GM10266 (cell line): Measurements from ENCODE around the gene CAST.
A peak's percentile ranks its signal among the peaks of the same experiment; 100 is the strongest.

Source experiments
- DNase-seq: peaks from one replicate; pipeline ENCODE4 v3.0.0; 2012; ENCODE audit errors: extremely low spot score
- TF ChIP-seq, protein P1 (sequence below): IDR thresholded peaks from 2 replicates; pipeline ENCODE4 v1.5.1; 2012; ENCODE audit warnings: mild to moderate bottlenecking, low read depth; ENCODE audit not compliant: control insufficient read depth, insufficient read depth; ENCODE audit errors: missing control alignments

CAST gene

DNA sequence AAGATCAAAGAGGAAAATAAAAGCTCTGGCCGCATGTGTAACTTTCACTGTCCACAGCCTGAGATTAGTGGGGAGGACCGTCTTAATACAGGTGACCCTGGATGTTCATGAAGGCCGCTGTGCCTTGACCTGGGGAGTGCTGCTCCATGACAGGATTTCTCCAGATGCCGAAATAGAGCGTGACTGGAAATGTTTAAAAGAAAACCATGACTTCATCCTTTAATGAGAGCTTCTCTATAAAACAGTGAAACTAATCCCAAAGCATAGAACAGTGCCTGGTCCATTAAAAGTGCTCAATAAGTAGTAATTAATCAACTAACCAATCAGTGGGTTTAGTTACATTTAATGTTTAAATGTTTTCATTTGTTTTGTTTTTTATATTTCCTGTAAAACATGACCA, 82.8 kb downstream of the CAST start:
- TF ChIP-seq, protein P1, sequence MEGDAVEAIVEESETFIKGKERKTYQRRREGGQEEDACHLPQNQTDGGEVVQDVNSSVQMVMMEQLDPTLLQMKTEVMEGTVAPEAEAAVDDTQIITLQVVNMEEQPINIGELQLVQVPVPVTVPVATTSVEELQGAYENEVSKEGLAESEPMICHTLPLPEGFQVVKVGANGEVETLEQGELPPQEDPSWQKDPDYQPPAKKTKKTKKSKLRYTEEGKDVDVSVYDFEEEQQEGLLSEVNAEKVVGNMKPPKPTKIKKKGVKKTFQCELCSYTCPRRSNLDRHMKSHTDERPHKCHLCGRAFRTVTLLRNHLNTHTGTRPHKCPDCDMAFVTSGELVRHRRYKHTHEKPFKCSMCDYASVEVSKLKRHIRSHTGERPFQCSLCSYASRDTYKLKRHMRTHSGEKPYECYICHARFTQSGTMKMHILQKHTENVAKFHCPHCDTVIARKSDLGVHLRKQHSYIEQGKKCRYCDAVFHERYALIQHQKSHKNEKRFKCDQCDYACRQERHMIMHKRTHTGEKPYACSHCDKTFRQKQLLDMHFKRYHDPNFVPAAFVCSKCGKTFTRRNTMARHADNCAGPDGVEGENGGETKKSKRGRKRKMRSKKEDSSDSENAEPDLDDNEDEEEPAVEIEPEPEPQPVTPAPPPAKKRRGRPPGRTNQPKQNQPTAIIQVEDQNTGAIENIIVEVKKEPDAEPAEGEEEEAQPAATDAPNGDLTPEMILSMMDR, result no peak
- DNase-seq, result no peak

- TF ChIP-seq, protein P1, result no peak
- DNase-seq, result no peak
Measured at GRCh38 chr5:96745844-96746531, 83.8 kb downstream of the CAST start.

DNA sequence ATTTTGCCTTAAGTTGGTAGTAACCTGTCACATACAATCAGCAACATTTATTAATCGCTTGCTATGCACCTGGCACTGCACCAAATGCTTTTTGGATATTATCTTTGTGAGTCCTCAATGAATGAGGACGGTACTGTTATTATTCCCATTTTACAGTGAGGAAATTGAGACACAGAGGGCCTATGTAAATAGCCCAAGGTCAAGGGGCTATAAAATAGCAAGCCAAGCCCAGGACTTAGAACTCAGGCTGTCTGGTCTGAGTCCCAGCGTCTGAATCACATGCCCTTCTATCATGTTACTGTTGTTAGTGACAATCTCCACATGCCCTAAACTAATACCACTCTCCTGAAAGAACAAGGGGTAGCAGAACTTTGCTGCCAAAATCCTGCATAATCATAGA, 85.5 kb downstream of the CAST start:
- TF ChIP-seq, protein P1, result no peak
- no peak for DNase-seq

DNA sequence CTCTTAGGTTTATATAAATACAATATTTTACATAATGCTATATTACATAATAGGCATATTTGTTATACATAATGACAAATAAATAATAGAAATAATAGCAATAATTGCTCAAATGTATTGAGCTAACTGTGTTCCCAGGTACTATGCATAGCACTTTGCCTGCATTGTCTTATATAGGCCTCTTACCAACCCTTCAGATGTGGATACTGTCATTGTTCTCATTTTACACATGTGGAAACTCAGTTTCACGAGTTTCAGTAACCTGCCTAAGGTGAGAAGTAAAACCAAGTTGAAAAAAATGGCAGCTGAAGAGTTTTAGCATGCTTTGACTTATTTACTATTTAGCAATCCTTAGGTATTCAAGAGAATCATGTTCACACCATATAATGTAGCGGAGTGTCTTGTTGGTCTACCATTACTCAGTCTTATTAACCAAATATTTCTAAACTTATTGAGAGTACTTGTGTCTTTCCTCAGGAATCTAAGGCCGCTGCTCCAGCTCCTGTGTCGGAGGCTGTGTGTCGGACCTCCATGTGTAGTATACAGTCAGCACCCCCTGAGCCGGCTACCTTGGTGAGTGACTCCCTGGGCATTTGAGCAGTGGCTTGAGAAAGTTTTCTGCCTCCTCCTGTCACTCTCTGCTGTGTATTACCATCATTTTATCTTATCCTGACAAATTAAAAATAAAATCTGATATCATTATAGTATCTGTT, 88.1 kb downstream of the CAST start:
- TF ChIP-seq, protein P1, result no peak
- DNase-seq, result no peak

GRCh38 chr5:96751203-96752169, 89.3 kb downstream of the CAST start:
- no peak for DNase-seq
- TF ChIP-seq, protein P1, result no peak

- DNase-seq, result peak; percentile 39
- TF ChIP-seq, protein P1, result peak; percentile 57
Measured at GRCh38 chr5:96752341-96753016, 90.3 kb downstream of the CAST start.
